Stimulated activated CD4-positive, alpha-beta T cell treated with anti-CD3 and anti-CD28 coated beads, Interleukin-1b, Interleukin-23, amount 100 ng/mL, for 48 hours (primary cell): ENCODE measurements around the gene OGFOD1.
A peak's percentile ranks its signal among the peaks of the same experiment; 100 is the strongest.

Experiments used
- DNase-seq: peaks from one replicate; pipeline ENCODE4 v3.0.0-alpha.2; 2020

OGFOD1 gene

GRCh38 chr16:56450986-56451752 is at the start of gene OGFOD1, which contains the start of gene NUDT21:
Gene OGFOD1, plus strand, starts transcription at chr16:56451554. Its CDS starts 59 bp downstream, at chr16:56451613.
Gene NUDT21, minus strand, starts transcription at chr16:56451332. Its CDS starts 130 bp downstream, at chr16:56451202.
- peak; percentile 95 for DNase-seq

GRCh38 chr16:56405977-56406672 is 45.2 kb upstream of the OGFOD1 start:
- no peak for DNase-seq

GRCh38 chr16:56408379-56409098 is 42.8 kb upstream of the OGFOD1 start:
- no peak for DNase-seq

DNA sequence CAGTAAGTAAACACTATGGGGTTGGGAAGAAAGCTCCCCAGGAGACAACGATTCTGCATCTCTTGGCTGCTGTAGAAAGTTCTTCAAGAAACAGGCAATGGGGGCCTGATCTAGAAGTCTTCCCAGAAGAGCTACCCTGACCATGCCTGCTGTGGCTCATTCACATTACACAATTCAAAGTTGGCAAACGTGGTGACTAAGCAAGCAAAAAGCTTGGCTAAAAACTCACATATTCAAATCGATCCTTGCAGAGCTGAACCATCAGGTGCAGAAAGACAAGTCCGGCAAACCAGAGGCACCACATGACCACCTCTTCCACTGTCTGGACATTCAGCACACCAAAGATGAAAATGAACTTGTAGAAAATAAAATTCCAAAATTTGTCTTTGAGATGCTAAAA is 42.2 kb upstream of the OGFOD1 start:
- DNase-seq = no peak

- no peak for DNase-seq
These were observed 40.2 kb upstream of the OGFOD1 start for GRCh38 chr16:56411123-56411522.

DNA sequence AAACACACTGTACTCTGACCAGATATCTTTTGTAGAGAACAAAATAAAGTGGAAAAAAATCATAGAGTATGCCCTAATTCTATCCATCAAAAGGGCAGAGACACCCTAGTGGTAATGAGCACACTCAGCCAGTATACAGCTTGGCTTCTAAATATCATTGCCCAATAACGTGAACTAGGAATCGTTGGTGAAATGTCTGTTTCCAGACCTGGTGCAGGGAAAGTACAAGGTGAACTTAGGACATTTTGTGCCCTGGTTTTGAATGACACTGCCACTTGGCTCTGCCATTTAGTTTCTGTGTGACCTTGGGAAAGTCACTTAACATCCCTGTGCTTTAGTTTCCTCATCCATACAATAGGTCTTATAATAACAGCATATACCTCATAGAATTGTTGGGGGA is 39.7 kb upstream of the OGFOD1 start:
- no peak for DNase-seq

GRCh38 chr16:56413381-56413780 is 38.0 kb upstream of the OGFOD1 start:
- DNase-seq = no peak

GRCh38 chr16:56414366-56414765 is 37.0 kb upstream of the OGFOD1 start:
- DNase-seq = no peak

DNA sequence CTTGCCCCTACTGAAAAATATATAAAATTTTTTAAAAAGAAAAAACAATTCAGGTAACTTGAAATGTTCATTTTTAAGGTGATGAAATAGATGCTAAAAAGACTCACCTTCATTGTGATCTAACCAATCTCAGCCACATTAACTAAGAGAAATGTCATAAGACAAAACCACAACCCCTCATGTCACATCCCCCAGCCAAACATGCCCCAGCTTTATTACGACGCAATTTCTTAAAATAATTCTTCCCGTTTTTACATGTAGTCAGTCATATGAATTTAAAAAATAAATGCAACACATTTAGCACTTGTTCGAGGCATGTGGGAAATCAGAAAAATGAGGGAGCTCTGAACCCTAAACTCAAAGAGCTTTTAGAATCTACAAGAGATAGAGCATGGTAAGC is 35.5 kb upstream of the OGFOD1 start:
- DNase-seq = no peak

- DNase-seq = no peak
These were observed 34.2 kb upstream of the OGFOD1 start for GRCh38 chr16:56417138-56417537.

- no peak for DNase-seq
These were observed 31.4 kb upstream of the OGFOD1 start for GRCh38 chr16:56419740-56420548.

DNA sequence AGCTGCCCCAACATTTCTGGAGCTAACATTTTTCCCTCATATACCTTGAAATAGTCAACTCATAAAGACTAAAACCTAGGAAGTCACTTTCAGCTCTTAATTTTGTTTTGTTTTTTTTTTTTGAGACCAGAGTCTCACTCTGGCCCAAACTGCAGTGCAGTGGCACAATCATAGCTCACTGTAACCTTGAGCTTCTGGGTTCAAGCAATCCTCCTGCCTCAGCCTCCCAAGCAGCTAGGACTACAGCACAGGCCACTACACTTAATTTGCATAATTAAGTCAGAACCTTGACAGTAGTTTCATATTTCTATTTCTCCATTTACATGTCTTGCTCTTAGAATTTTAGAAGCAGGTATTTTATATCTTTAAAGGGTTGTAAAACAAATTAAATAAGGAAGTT is 30.7 kb upstream of the OGFOD1 start:
- DNase-seq = no peak

DNA sequence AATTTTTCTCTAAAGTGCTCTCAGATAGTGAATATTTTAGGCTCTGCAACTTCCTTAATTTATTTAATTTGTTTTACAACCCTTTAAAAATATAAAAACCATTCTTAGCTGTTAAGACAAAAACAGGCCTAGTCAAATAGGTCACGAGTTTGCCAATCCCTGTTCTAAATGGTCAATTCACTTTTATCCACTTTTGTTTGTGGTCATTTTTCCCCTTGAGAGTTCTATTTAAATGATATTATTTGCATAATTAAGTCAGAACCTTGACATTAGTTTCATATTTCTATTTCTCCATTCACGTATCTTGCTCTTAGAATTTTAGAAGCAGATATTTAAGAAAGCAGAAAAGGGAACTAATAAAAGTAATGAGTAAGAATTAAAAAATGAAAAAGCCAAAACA is 30.0 kb upstream of the OGFOD1 start:
- no peak for DNase-seq

GRCh38 chr16:56421976-56422669 is 29.2 kb upstream of the OGFOD1 start:
- DNase-seq = no peak

DNA sequence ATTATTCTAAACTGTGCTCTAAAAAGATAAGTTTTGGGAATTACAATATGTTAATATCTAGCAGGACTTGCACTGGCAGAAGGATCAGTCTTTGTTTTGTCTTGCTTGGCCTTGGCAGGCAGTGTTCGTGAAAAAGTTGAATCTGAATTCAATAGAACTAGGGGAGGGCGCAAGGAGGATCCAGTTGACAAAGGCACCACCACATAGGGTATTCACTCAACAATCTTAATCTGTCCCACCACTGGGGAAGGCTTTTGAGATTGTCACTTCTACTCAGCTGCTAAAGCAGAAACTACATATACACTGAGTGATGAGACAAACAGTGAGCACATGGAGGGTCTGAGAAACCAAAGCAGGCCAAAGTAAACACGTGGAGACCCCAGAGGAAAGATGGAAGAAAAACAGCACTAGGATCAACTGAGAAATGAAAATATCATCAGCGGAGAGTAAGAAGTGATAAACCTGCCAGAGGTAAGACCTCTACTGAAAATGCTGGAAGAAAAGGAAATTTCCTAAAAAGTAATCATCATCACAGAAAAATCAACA is 28.4 kb upstream of the OGFOD1 start:
- no peak for DNase-seq

DNA sequence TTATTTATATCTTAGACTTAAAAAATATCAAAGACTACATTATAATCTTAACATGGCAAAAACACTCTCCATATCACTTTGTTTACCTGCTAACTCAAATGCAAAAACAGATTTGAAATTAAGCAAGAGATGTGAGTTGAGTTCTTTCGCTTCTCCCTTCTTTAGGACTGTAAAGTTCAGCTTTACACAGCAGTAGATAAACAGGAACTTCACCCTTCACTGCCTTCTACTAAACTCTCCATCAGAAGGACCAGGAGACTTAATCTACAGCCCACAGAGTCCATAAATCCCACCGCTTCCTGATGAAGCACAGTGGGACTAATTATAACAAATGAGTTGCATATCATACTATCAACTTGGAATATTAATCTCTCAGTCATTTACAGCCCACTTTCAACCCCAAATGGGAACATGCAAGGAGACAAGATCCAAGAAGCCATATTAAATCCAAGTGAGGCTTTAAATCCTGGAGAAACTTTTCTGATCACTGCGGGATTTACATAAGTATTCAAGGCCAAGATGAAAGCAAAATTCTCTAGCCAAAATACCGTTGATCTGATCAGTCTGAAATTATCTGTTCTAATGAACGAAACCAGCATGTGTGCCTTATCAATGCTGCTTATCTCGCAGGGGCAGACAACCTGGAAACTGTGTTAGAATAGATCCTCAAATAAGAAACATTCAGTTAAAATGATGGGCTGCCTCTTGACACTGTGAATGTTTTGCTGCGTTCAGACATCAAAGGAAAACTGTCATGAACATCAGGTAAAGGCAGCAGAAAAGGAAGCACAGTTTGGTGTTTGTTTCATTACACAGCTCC is 27.6 kb upstream of the OGFOD1 start:
- no peak for DNase-seq

- DNase-seq = no peak
These were observed 27.0 kb upstream of the OGFOD1 start for GRCh38 chr16:56424404-56424764.

DNA sequence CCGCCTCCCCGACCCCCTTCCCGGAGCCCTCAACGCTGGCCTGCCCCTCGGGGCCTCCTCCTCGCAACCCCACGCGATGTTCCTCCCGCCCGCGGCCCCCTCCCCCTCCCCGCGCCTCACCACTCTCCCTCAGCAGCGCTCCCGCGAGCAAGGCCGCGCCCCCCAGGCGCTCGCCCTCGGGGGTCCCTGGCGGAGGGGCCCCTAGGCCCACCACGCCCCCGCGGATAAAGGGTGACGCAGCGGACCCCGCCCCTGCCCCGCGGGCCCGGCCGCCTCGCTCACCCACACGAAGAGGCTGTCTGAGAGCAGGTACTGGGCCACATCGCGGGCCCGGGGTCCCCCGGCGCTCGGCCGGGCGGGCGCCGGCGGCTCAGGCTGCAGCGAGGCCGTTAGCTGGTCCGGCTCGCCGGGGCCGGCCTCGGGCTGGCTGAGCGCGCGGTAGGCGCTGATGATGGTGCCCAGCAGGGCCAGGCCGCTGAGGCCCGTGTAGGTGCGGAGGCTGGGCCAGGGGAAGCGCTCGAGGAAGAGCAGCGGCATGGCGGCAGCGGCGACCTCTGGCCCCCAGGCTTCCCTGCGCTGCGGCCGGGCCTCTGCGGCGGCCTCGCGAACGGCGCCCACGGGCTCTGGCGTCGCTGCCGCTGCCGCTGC is 26.4 kb upstream of the OGFOD1 start:
- peak; percentile 28 for DNase-seq

GRCh38 chr16:56425439-56425832 is 25.9 kb upstream of the OGFOD1 start, which contains the start of gene AMFR:
Gene AMFR, minus strand, starts transcription at chr16:56425545. Its CDS starts 218 bp downstream, at chr16:56425327.
- peak; percentile 56 for DNase-seq

GRCh38 chr16:56426585-56426984 is 24.8 kb upstream of the OGFOD1 start:
- no peak for DNase-seq
